HG02571 (cell line): Measurements from ENCODE around the gene CDKAL1.

ENCODE experiments used
- ATAC-seq: cut with Tn5 transposase; IDR thresholded peaks from one replicate; pipeline ENCODE4 v1.9.1; 2021; ENCODE audit warnings: mild to moderate bottlenecking, moderate library complexity; ENCODE audit not compliant: unreplicated experiment

CDKAL1 gene

GRCh38 chr6:20998748-20999448, 464.6 kb downstream of the CDKAL1 start:
- ATAC-seq: no peak

- ATAC-seq: no peak
Measured at GRCh38 chr6:21000331-21000801, 466.1 kb downstream of the CDKAL1 start.

GRCh38 chr6:21001736-21002135, 467.5 kb downstream of the CDKAL1 start:
- no peak for ATAC-seq

- peak; percentile 81 for ATAC-seq
Measured at GRCh38 chr6:21003780-21004541, 469.7 kb downstream of the CDKAL1 start.

- no peak for ATAC-seq
Measured at GRCh38 chr6:21005816-21006570, 471.7 kb downstream of the CDKAL1 start.

- ATAC-seq: no peak
Measured at GRCh38 chr6:21019614-21020013, 485.4 kb downstream of the CDKAL1 start.

- ATAC-seq: peak; percentile 94
Measured at GRCh38 chr6:21022343-21023107, 488.3 kb downstream of the CDKAL1 start.

GRCh38 chr6:21023210-21023609, 489.0 kb downstream of the CDKAL1 start:
- no peak for ATAC-seq

GRCh38 chr6:21024616-21025015, 490.4 kb downstream of the CDKAL1 start:
- no peak for ATAC-seq

- ATAC-seq: no peak
Measured at GRCh38 chr6:21026576-21027273, 492.5 kb downstream of the CDKAL1 start.

- no peak for ATAC-seq
Measured at GRCh38 chr6:21027507-21027906, 493.2 kb downstream of the CDKAL1 start.

- ATAC-seq: no peak
Measured at GRCh38 chr6:21031182-21031581, 496.9 kb downstream of the CDKAL1 start.

- ATAC-seq: no peak
Measured at GRCh38 chr6:21033084-21033483, 498.8 kb downstream of the CDKAL1 start.

GRCh38 chr6:21033575-21034026, 499.3 kb downstream of the CDKAL1 start:
- no peak for ATAC-seq

- ATAC-seq: no peak
Measured at GRCh38 chr6:21034345-21034744, 500.1 kb downstream of the CDKAL1 start.

GRCh38 chr6:21037453-21037852, 503.2 kb downstream of the CDKAL1 start:
- no peak for ATAC-seq

- no peak for ATAC-seq
Measured at GRCh38 chr6:21039926-21040325, 505.7 kb downstream of the CDKAL1 start.

- no peak for ATAC-seq
Measured at GRCh38 chr6:21045135-21045700, 511.0 kb downstream of the CDKAL1 start.

GRCh38 chr6:21046276-21046675, 512.0 kb downstream of the CDKAL1 start:
- ATAC-seq: no peak

GRCh38 chr6:21048047-21048446, 513.8 kb downstream of the CDKAL1 start:
- no peak for ATAC-seq
